Stimulated activated CD8-positive, alpha-beta memory T cell treated with anti-CD3 and anti-CD28 coated beads, Interleukin-4, amount 100 ng/mL, for 1 hour (primary cell): ENCODE results near the gene TYMP.

Experiments used
- DNase-seq, 2 donors: peaks; one replicate each; pipeline ENCODE4 v3.0.0-alpha.2; 2020; ENCODE audit warnings: low read depth in 2 of 2, low spot score in 1 of 2

Gene TYMP

GRCh38 chr22:50506611-50507420 is 23.0 kb downstream of the TYMP start:
- no peak for DNase-seq

- DNase-seq: no peak
These were observed 23.8 kb downstream of the TYMP start for GRCh38 chr22:50505776-50506610.

- no peak for DNase-seq
These were observed 24.5 kb downstream of the TYMP start for GRCh38 chr22:50505276-50505775.

GRCh38 chr22:50504369-50505211 is 25.2 kb downstream of the TYMP start:
- no peak for DNase-seq

GRCh38 chr22:50503475-50504145 is 26.2 kb downstream of the TYMP start:
- DNase-seq: no peak

- no peak for DNase-seq
These were observed 27.0 kb downstream of the TYMP start for GRCh38 chr22:50502628-50503474.

GRCh38 chr22:50502096-50502495 is 27.7 kb downstream of the TYMP start:
- no peak for DNase-seq

- DNase-seq: no peak
These were observed 29.4 kb downstream of the TYMP start for GRCh38 chr22:50500452-50500851.

GRCh38 chr22:50498322-50498890 is 31.4 kb downstream of the TYMP start:
- DNase-seq: peak in 1 of 2 donors; percentile 52

GRCh38 chr22:50497093-50497492 is 32.7 kb downstream of the TYMP start:
- no peak for DNase-seq

GRCh38 chr22:50490531-50491308 is 39.1 kb downstream of the TYMP start:
- DNase-seq: no peak

GRCh38 chr22:50489363-50490243 is 40.2 kb downstream of the TYMP start:
- DNase-seq: no peak

- no peak for DNase-seq
These were observed 40.9 kb downstream of the TYMP start for GRCh38 chr22:50488886-50489285.

GRCh38 chr22:50488006-50488677 is 41.7 kb downstream of the TYMP start:
- DNase-seq: no peak

- no peak for DNase-seq
These were observed 42.4 kb downstream of the TYMP start for GRCh38 chr22:50487290-50488005.

- no peak for DNase-seq
These were observed 43.1 kb downstream of the TYMP start, which contains the start of gene MIOX for GRCh38 chr22:50486561-50487289. TSS of gene MIOX (plus strand) at chr22:50486859. CDS start at chr22:50486898, 39 bp downstream.
